ENCODE measurements around the gene WDR38. TPM values are rescaled to one million over a fixed set of nuclear protein-coding genes. Genes with fewer than 3 reads are reported as not detected.

Gene WDR38
- total RNA-seq, 2 donors from 2014 or later, result not detected

Other genes starting within 250 kb of the WDR38 start
- 1 to 10 TPM; 2.9 to 4.0 TPM for gene NR6A1, start 82.1 kb upstream of the WDR38 start, total RNA-seq
- not detected for gene OLFML2A, start 76.3 kb upstream of the WDR38 start, total RNA-seq
- 1,000 to 10,000 TPM; 1,754 to 1,822 TPM for gene RPL35, start 8.5 kb downstream of the WDR38 start, total RNA-seq
- 100 to 1,000 TPM; 116 to 125 TPM for gene ARPC5L, start 8.7 kb downstream of the WDR38 start, total RNA-seq
- gene GOLGA1, start 87.6 kb downstream of the WDR38 start, total RNA-seq, result 10 to 100 TPM; 22.5 to 24.0 TPM

All from activated T-cell treated with anti-CD3 and anti-CD28 coated beads, Interleukin-2, amount 50 U/mL, for 72 hours (primary cell).